K562 (cell line): ENCODE measurements around the gene SDK1. TPM values are rescaled to one million over a fixed set of nuclear protein-coding genes. Genes with fewer than 3 reads are reported as not detected.

Experiments
- ATAC-seq: fragments of 200-7000 bp; cut with Tn5 transposase; 3 replicates; pipeline ENCODE4 v1.9.1; 2020; ENCODE audit warnings: moderate library complexity
- BruUV-seq: library from RNA; stranded (reverse); fragments of 400-500 nt; replicated peaks from 2 replicates; lab custom pipeline; 2021; lab: Mats Ljungman, UMichigan
- CTCF ChIA-PET: fragments of 300-600 bp; formaldehyde crosslinking; extraction: SDS; loops from one replicate; lab custom pipeline; 2021; ENCODE audit warnings: low intra/inter-chr PET ratio; lab: Yijun Ruan, JAX
- POLR2A ChIA-PET: fragments of 300-600, 350-650 bp; sonication (Branson Sonifier 250); formaldehyde crosslinking; extraction: SDS; loops from one replicate; lab custom pipeline; 2021; ENCODE audit warnings: antibody characterized with exemption, inconsistent platforms; lab: Yijun Ruan, JAX
- DNase-seq, 4 experiments: peaks; one replicate each; pipeline versions ENCODE4 v3.0.0 to v3.0.0-alpha.2; 2011 to 2018; ENCODE audit warnings: low spot score in 3 of 4, mixed read lengths in 3 of 4; ENCODE audit errors: extremely low read depth in 1 of 4
- FAIRE-seq: peaks from 2 replicates; lab custom pipeline; 2011; peaks lifted over from hg19 to GRCh38; lab: Jason Lieb, UNC
- H2AFZ ChIP-seq: 2 replicates; pipeline ENCODE4 v1.6.0; 2011; ENCODE audit warnings: low read depth, low read length, control low read depth, inconsistent platforms
- H3K27ac ChIP-seq: fragments of 200-600 bp; 3 replicates; pipeline ENCODE4 v1.8.0; 2011; ENCODE audit warnings: low read depth, mild to moderate bottlenecking, control low read depth, inconsistent platforms, low read length, moderate library complexity, mixed read lengths; ENCODE audit errors: extremely low read depth
- H3K27me3 ChIP-seq, 2 experiments: fragments of 300-600 bp in 1 of 2; 2 replicates in 1 of 2; 3 replicates in 1 of 2; pipeline versions ENCODE4 v1.6.0 to v1.8.0; 2011; ENCODE audit warnings: inconsistent platforms in 2 of 2, low read length in 2 of 2, mild to moderate bottlenecking in 1 of 2, mixed read lengths in 1 of 2, moderate library complexity in 1 of 2; ENCODE audit not compliant: control insufficient read depth in 2 of 2, insufficient read depth in 2 of 2
- H3K36me3 ChIP-seq: fragments of 300-600 bp; 3 replicates; pipeline ENCODE4 v1.8.0; 2011; ENCODE audit warnings: mild to moderate bottlenecking, low read length, inconsistent platforms; ENCODE audit not compliant: control insufficient read depth, insufficient read depth
- H3K4me1 ChIP-seq, 2 experiments: fragments of 200-600 bp in 1 of 2; replicated peaks in 1 of 2; 2 replicates in 1 of 2; 3 replicates in 1 of 2; pipeline versions ENCODE4 v1.5.1 to v1.8.0; 2011; ENCODE audit warnings: inconsistent platforms in 2 of 2, low read length in 2 of 2, mild to moderate bottlenecking in 1 of 2, mixed read lengths in 1 of 2, moderate library complexity in 1 of 2; ENCODE audit not compliant: control insufficient read depth in 2 of 2, insufficient read depth in 2 of 2
- H3K4me2 ChIP-seq: 2 replicates; pipeline ENCODE4 v1.6.1; 2011; ENCODE audit warnings: low read length, control low read depth, inconsistent platforms, mixed read lengths; ENCODE audit not compliant: insufficient read depth
- H3K4me3 ChIP-seq: fragments of 200-600 bp; sonication (generic), shearing (Covaris generic); 2 replicates; pipeline ENCODE4 v1.5.1; 2016; ENCODE audit warnings: control low read depth, inconsistent platforms
- H3K79me2 ChIP-seq: fragments of 200-600 bp; 3 replicates; pipeline ENCODE4 v1.8.0; 2011; ENCODE audit warnings: low read length, inconsistent platforms; ENCODE audit not compliant: control insufficient read depth, insufficient read depth
- H3K9ac ChIP-seq, 2 experiments: 2 replicates each; pipeline versions ENCODE4 v1.6.0 to v1.6.1; 2011; ENCODE audit warnings: low read depth in 2 of 2, low read length in 2 of 2, control low read depth in 1 of 2, inconsistent platforms in 1 of 2, mild to moderate bottlenecking in 1 of 2, mixed read lengths in 1 of 2; ENCODE audit not compliant: insufficient read depth in 1 of 2
- H3K9me1 ChIP-seq: one replicate; pipeline ENCODE4 v1.6.0; 2011; ENCODE audit warnings: inconsistent platforms, mild to moderate bottlenecking, low read length, moderate library complexity; ENCODE audit not compliant: control insufficient read depth, insufficient read depth
- H3K9me3 ChIP-seq: replicated peaks from 2 replicates; pipeline ENCODE4 v1.5.1; 2011; ENCODE audit warnings: low read depth, low read length, inconsistent platforms; ENCODE audit not compliant: control insufficient read depth, insufficient read depth
- H4K20me1 ChIP-seq: replicated peaks from 2 replicates; pipeline ENCODE4 v1.6.1; 2011; ENCODE audit warnings: low read length, inconsistent platforms, mixed read lengths; ENCODE audit not compliant: control insufficient read depth, insufficient read depth
- BDP1 ChIP-seq: IDR thresholded peaks from 3 replicates; pipeline ENCODE4 v1.6.1; 2011; ENCODE audit not compliant: insufficient read length, insufficient read depth
- CAMTA2 ChIP-seq: fragments of 250-450 bp; sonication (Bioruptor Pico); conservative IDR thresholded peaks from 2 replicates; pipeline ENCODE4 v1.5.1; 2022
- FOXP1 ChIP-seq: sonication (generic); formaldehyde crosslinking; IDR thresholded peaks from 2 replicates; pipeline ENCODE4 v1.8.0; 2022; ENCODE audit warnings: mild to moderate bottlenecking, missing genetic modification reagents
- MITF ChIP-seq: IDR thresholded peaks from 2 replicates; pipeline ENCODE4 v1.6.1; 2014; ENCODE audit warnings: antibody characterized with exemption
- MTA3 ChIP-seq: fragments of 450-650 bp; formaldehyde crosslinking; IDR thresholded peaks from 2 replicates; pipeline ENCODE4 v1.6.1; 2017; ENCODE audit warnings: mild to moderate bottlenecking, borderline replicate concordance
- MXI1 ChIP-seq: IDR thresholded peaks from 2 replicates; pipeline ENCODE4 v1.6.1; 2011; ENCODE audit warnings: low read depth, mild to moderate bottlenecking, improper control_type of control experiment, low read length
- PCBP1 ChIP-seq: fragments of 200-400 bp; formaldehyde crosslinking; IDR thresholded peaks from 2 replicates; pipeline ENCODE4 v1.6.1; 2018; ENCODE audit warnings: mild to moderate bottlenecking, low read depth, low read length; ENCODE audit not compliant: poor library complexity, severe bottlenecking
- POLR2AphosphoS5 ChIP-seq: IDR thresholded peaks from 2 replicates; pipeline ENCODE4 v1.6.1; 2011; ENCODE audit warnings: mild to moderate bottlenecking, low read depth, low read length, moderate library complexity; ENCODE audit not compliant: control insufficient read depth, insufficient read depth
- REST ChIP-seq, 2 experiments: fragments of 450-650 bp; formaldehyde crosslinking in 1 of 2; IDR thresholded peaks; 2 replicates each; pipeline versions ENCODE4 v1.4.0 to v1.6.1; 2014 to 2020; ENCODE audit warnings: mild to moderate bottlenecking in 2 of 2, borderline replicate concordance in 1 of 2, low read depth in 1 of 2
- SLC30A9 ChIP-seq: fragments of 250-450 bp; sonication (Bioruptor Pico); IDR thresholded peaks from 2 replicates; pipeline ENCODE4 v1.8.0; 2022; ENCODE audit warnings: mild to moderate bottlenecking, moderate library complexity
- SNRNP70 ChIP-seq: fragments of 200-400 bp; formaldehyde crosslinking; optimal IDR thresholded peaks from 2 replicates; pipeline ENCODE3; 2017; ENCODE audit warnings: low read depth, low read length
- TAL1 ChIP-seq: fragments of 450-650 bp; IDR thresholded peaks from 2 replicates; pipeline ENCODE4 v1.6.1; 2016; ENCODE audit warnings: mild to moderate bottlenecking
- ZC3H4 ChIP-seq: sonication (generic); formaldehyde crosslinking; IDR thresholded peaks from 2 replicates; pipeline ENCODE4 v1.9.0; 2021; ENCODE audit warnings: missing genetic modification reagents, borderline replicate concordance
- ZNF354B ChIP-seq: fragments of 250-450 bp; sonication (Bioruptor Pico); IDR thresholded peaks from 2 replicates; pipeline ENCODE4 v1.4.0; 2020
- ZNF583 ChIP-seq: fragments of 250-450 bp; sonication (Bioruptor Pico); IDR thresholded peaks from 2 replicates; pipeline ENCODE4 v1.4.0; 2020
- WGBS: fragments of 100-300 bp; shearing (Covaris generic); methylation state at CpG from one replicate; pipeline ENCODE4 v1.1.6; 2016; ENCODE audit warnings: low coverage, mixed read lengths; ENCODE audit not compliant: insufficient coverage; ENCODE audit errors: missing lambda C conversion rate; 5-methylcytosine and 5-hydroxymethylcytosine counted together
- in situ Hi-C: fragments of 300-500 bp; cut with MboI; formaldehyde crosslinking; loops from 4 replicates; pipeline ENCODE4 v1.15.0; 2018; ENCODE audit warnings: inconsistent platforms, mixed read lengths
- intact Hi-C: fragments of 100-400 bp; cut with micrococcal nuclease; formaldehyde crosslinking; loops from 2 replicates; pipeline ENCODE4 v1.14.2; 2022
- polyA plus RNA-seq, 8 experiments: library from polyadenylated mRNA; depleted of rRNA in 4 of 8; stranded (reverse) in 5 of 8; unstranded in 3 of 8; fragments of >200 nt; fragmentation: Nextera tagmentation in 2 of 8; fragmentation: Illumina TruSeq in 1 of 8; extraction: Ambion mirVana in 2 of 8; extraction: Trizol in 1 of 8; gene quantifications; 2 replicates each; pipeline versions ENCODE4 v1.2.1 to v1.2.3, GENCODE V29; 2011 to 2014; ENCODE audit warnings: inconsistent platforms in 1 of 8, missing spikeins in 1 of 8
- total RNA-seq, 7 experiments: library from RNA; depleted of rRNA in 6 of 7; stranded (reverse); fragments of >200 nt in 6 of 7; fragmentation: Illumina TruSeq in 2 of 7; extraction: Trizol in 2 of 7; gene quantifications; 2 replicates each; pipeline versions ENCODE4 v1.2.1 to v1.2.3, GENCODE V29; 2011 to 2021; ENCODE audit warnings: low replicate concordance in 1 of 7

Gene SDK1
- total and polyA plus RNA-seq, 9 of the 15 experiments (the other 6 are each of a cell fraction or from before 2014, with no cell fraction given): 0.16 TPM; not detected in 8

- no peak for TF ChIP-seq ZNF354B (CRISPR knock-in tag)
- no peak for TF ChIP-seq MTA3
- TF ChIP-seq BDP1: no peak
- no peak for TF ChIP-seq SNRNP70
- TF ChIP-seq SLC30A9: no peak
- TF ChIP-seq MXI1: no peak
- TF ChIP-seq ZNF583 (CRISPR knock-in tag): no peak
- TF ChIP-seq, all 486 proteins: peak for 0
Observed at GRCh38 chr7:4174451-4174850, 873.4 kb downstream of the SDK1 start (continued).

- Histone ChIP-seq H3K79me2 (no peaks in the 10 kb centered on the region), H3K9ac (no peak overlapping the region), H4K20me1 (no peaks in the 10 kb centered on the region; the same call in 1 of the 2 replicates), H3K4me3 (no peak overlapping the region), H3K4me2 (no peak overlapping the region), H3K9me1 (no peaks in the 10 kb centered on the region), H2AFZ (no peak overlapping the region), H3K36me3 (no peaks in the 10 kb centered on the region), H3K9me3 (no peaks in the 10 kb centered on the region), H3K27ac (no peak overlapping the region), H3K27me3 (peaks cover 17 to 85% of the 10 kb centered on the region in 2 experiments; a peak in 4 of 5 replicates), H3K4me1 (no peaks in the 10 kb centered on the region)
- DNase-seq (no peak), ATAC-seq (no peak), FAIRE-seq (no peak)
- intact Hi-C loops (no loop called here), in situ Hi-C loops (no loop called here)
- ChIA-PET POLR2A (no interaction called here), CTCF (no interaction called here)
- BruUV-seq: no TSS peak
- WGBS: 1% methylated on average over 16 of the region's 18 CpGs
- TF ChIP-seq MITF (no peak), POLR2AphosphoS5 (no peak), ZC3H4 (CRISPR knock-in tag) (no peak), CAMTA2 (CRISPR knock-in tag) (no peak), FOXP1 (no peak), PCBP1 (no peak), REST (IDR thresholded peaks at IDR 0.05; ENCODE audit: borderline replicate concordance) (no peak), REST (CRISPR knock-in tag; IDR thresholded peaks at IDR 0.05; ENCODE audit: low read depth) (no peak), TAL1 (no peak)
Observed at GRCh38 chr7:4174884-4175283, 873.8 kb downstream of the SDK1 start.
